Upper lobe of left lung (tissue), 4 donors: Measurements from ENCODE around the gene CARM1.
"Not testable (repeated sequence)": the region's sequence is repeated elsewhere in the genome, so short reads cannot be mapped to it uniquely, and the experiment has no call there.

ENCODE experiments used
- POLR2A ChIP-seq, 4 donors: fragments of 450-650 bp; IDR thresholded peaks; one replicate each; pipeline ENCODE4 v1.5.1; 2016 to 2017; ENCODE audit warnings: antibody characterized with exemption in 4 of 4, mild to moderate bottlenecking in 2 of 4
- TF ChIP-seq, protein P1 (sequence below), 6 experiments: fragments of 450-650 bp in 4 of 6; fragments of 200-600 bp in 2 of 6; sonication (generic) in 2 of 6; IDR thresholded peaks; one replicate each; pipeline ENCODE4 v1.5.1; 2016 to 2019; ENCODE audit warnings: antibody characterized with exemption in 6 of 6

DNA sequence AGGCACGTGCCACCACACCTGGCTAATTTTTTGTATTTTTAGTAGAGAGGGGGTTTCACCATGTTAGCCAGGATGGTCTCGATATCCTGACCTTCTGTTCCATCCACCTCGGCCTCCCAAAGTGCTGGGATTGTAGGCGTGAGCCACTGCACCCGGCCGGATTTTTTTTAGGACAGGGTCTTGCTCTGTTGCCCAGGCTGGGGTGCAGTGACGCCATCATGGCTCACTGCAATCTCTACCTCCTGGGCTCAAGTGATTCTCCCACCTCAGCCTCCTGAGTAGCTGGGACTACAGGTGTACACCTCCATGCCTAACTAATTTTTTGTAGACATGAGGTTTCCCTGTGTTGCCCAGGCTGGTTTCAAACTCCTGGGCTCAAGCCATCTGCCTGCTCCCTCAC lies 33.7 kb upstream of the CARM1 start:
- TF ChIP-seq, protein P1, sequence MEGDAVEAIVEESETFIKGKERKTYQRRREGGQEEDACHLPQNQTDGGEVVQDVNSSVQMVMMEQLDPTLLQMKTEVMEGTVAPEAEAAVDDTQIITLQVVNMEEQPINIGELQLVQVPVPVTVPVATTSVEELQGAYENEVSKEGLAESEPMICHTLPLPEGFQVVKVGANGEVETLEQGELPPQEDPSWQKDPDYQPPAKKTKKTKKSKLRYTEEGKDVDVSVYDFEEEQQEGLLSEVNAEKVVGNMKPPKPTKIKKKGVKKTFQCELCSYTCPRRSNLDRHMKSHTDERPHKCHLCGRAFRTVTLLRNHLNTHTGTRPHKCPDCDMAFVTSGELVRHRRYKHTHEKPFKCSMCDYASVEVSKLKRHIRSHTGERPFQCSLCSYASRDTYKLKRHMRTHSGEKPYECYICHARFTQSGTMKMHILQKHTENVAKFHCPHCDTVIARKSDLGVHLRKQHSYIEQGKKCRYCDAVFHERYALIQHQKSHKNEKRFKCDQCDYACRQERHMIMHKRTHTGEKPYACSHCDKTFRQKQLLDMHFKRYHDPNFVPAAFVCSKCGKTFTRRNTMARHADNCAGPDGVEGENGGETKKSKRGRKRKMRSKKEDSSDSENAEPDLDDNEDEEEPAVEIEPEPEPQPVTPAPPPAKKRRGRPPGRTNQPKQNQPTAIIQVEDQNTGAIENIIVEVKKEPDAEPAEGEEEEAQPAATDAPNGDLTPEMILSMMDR (IDR thresholded peaks at IDR 0.05), result not testable (repeated sequence)
- TF ChIP-seq POLR2A (IDR thresholded peaks at IDR 0.05), result not testable (repeated sequence)
